ENCODE data around the gene CD59. TPM values are rescaled to one million over a fixed set of nuclear protein-coding genes. Genes with fewer than 3 reads are reported as not detected.

Gene CD59
- polyA plus RNA-seq, 1 donor from 2014 or later, result 248 TPM

GRCh38 chr11:33657757-33658156 lies 78.5 kb downstream of the CD59 start:
- no peak overlapping the region for H3K4me2 ChIP-seq (ENCODE audit: low read length)
- no peak overlapping the region for H2AFZ ChIP-seq (ENCODE audit: low read depth, low read length)
- H4K20me1 ChIP-seq (ENCODE audit: insufficient read depth), result no peaks in the 10 kb centered on the region
- no peaks in the 10 kb centered on the region for H3K9me3 ChIP-seq (ENCODE audit: low read length)
- no peak overlapping the region for H3K27ac ChIP-seq (ENCODE audit: low read length)
- no peak overlapping the region for H3K9ac ChIP-seq (ENCODE audit: low read length)
- H3K27me3 ChIP-seq (ENCODE audit: insufficient read depth, low read depth, low read length), result no peaks in the 10 kb centered on the region
- no peak overlapping the region for H3K4me3 ChIP-seq (ENCODE audit: low read length)
- no peaks in the 10 kb centered on the region for H3K9me2 ChIP-seq (ENCODE audit: insufficient read depth, low read length)
- H3K79me2 ChIP-seq (replicated peaks; ENCODE audit: insufficient read depth, low read length), result no peaks in the 10 kb centered on the region
- H3K36me3 ChIP-seq (ENCODE audit: insufficient read depth, low read length), result no peaks in the 10 kb centered on the region
- no peaks in the 10 kb centered on the region for H3F3A ChIP-seq (ENCODE audit: insufficient read depth, low read length, poor library complexity, severe bottlenecking)
- TF ChIP-seq REST (IDR thresholded peaks at IDR 0.05; ENCODE audit: borderline replicate concordance) (no peak), EZH2 (IDR thresholded peaks at IDR 0.05; ENCODE audit: borderline replicate concordance, insufficient read depth, low read length, poor library complexity, severe bottlenecking) (no peak), POLR2AphosphoS5 (IDR thresholded peaks at IDR 0.05) (no peak), EP300 (conservative IDR thresholded peaks at IDR 0.05; ENCODE audit: poor library complexity, severe bottlenecking) (no peak), CTCF (IDR thresholded peaks at IDR 0.05; ENCODE audit: poor library complexity, severe bottlenecking) (no peak), MXI1 (conservative IDR thresholded peaks at IDR 0.05; ENCODE audit: poor library complexity, severe bottlenecking) (no peak), SMC3 (conservative IDR thresholded peaks at IDR 0.05; ENCODE audit: poor library complexity) (no peak), RAD21 (conservative IDR thresholded peaks at IDR 0.05) (no peak), TAF1 (IDR thresholded peaks at IDR 0.05; ENCODE audit: low read depth) (no peak)

GRCh38 chr11:33656768-33657167 lies 79.5 kb downstream of the CD59 start:
- Histone ChIP-seq H3K9me3 (ENCODE audit: low read length) (no peaks in the 10 kb centered on the region), H3K27me3 (ENCODE audit: insufficient read depth, low read depth, low read length) (no peaks in the 10 kb centered on the region), H3K9ac (ENCODE audit: low read length) (no peak overlapping the region), H3K4me2 (ENCODE audit: low read length) (no peak overlapping the region), H3F3A (ENCODE audit: insufficient read depth, low read length, poor library complexity, severe bottlenecking) (no peaks in the 10 kb centered on the region), H3K36me3 (ENCODE audit: insufficient read depth, low read length) (no peaks in the 10 kb centered on the region), H3K4me3 (ENCODE audit: low read length) (no peak overlapping the region), H4K20me1 (ENCODE audit: insufficient read depth) (no peaks in the 10 kb centered on the region), H3K27ac (ENCODE audit: low read length) (no peak overlapping the region), H2AFZ (ENCODE audit: low read depth, low read length) (no peak overlapping the region), H3K9me2 (ENCODE audit: insufficient read depth, low read length) (no peaks in the 10 kb centered on the region), H3K79me2 (replicated peaks; ENCODE audit: insufficient read depth, low read length) (no peaks in the 10 kb centered on the region)
- no peak for TF ChIP-seq POLR2AphosphoS5 (IDR thresholded peaks at IDR 0.05)
- TF ChIP-seq CTCF (IDR thresholded peaks at IDR 0.05; ENCODE audit: poor library complexity, severe bottlenecking), result no peak
- TF ChIP-seq EP300 (conservative IDR thresholded peaks at IDR 0.05; ENCODE audit: poor library complexity, severe bottlenecking), result no peak
- TF ChIP-seq REST (IDR thresholded peaks at IDR 0.05; ENCODE audit: borderline replicate concordance), result no peak
- no peak for TF ChIP-seq MXI1 (conservative IDR thresholded peaks at IDR 0.05; ENCODE audit: poor library complexity, severe bottlenecking)
